GM12865 (cell line): ENCODE measurements around the gene ABHD11.

ENCODE experiments used
- DNase-seq: peaks from one replicate; pipeline ENCODE4 v3.0.0; 2010; ENCODE audit warnings: low read depth
- H3K4me3 ChIP-seq: 2 replicates; pipeline ENCODE4 v1.5.1; 2011; ENCODE audit warnings: mild to moderate bottlenecking, low read depth, low read length, control low read depth
- CTCF ChIP-seq: IDR thresholded peaks from 2 replicates; pipeline ENCODE4 v1.5.1; 2011; ENCODE audit warnings: low read length, control low read depth, low read depth, inconsistent platforms; ENCODE audit not compliant: insufficient read depth; ENCODE audit errors: missing control alignments

ABHD11 gene

GRCh38 chr7:73741600-73741999 lies 3.0 kb upstream of the ABHD11 start:
- no peak for DNase-seq
- TF ChIP-seq CTCF: no peak
- no peak overlapping the region for H3K4me3 ChIP-seq

DNA sequence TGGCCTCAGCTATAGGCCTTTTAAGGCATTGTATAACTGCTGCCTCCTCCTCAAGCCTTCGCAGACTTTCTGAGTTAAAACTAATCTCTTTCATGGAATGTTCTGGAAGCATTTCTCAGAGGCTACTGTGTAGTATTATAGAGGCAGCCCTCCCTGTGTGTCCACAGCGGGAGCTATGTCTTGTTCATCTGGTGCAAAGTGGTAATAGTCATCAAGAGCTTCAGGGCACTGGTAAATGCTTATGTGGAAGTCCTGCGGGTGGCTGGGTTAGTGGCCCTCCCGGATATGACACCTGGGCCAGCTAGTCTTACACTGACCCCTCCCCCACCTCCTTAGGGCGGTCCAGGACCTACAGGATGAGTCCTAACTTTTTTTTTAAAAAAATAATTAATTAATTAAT lies 2.2 kb upstream of the ABHD11 start:
- no peak for DNase-seq
- H3K4me3 ChIP-seq: no peak overlapping the region
- TF ChIP-seq CTCF: no peak

GRCh38 chr7:73740212-73740611 lies 1.6 kb upstream of the ABHD11 start:
- TF ChIP-seq CTCF: no peak
- no peak overlapping the region for H3K4me3 ChIP-seq
- no peak for DNase-seq

- no peak for TF ChIP-seq CTCF
- DNase-seq: no peak
- peak overlapping the region; percentile 63 for H3K4me3 ChIP-seq
These were observed 775 bp upstream of the ABHD11 start for GRCh38 chr7:73739387-73739767.

DNA sequence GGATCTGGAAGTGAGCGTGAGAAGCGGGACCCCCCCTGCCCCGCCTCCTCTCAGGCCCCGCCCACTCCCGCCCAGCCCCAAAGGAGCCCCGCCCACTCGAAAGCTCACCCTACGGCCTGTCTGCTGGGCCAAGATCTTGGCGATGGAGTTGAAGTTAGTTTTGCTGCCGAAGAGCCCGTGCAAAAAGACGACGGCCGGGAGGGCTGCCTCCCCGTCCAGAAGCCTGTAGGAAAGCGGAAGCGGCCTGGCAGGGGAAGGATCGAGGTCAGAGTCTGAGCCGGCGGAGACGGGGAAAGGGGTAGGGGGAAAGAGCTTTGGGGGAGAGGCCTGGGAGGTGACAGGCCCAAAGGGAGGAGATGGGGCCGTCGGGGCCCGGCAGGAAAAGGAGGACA lies 386 bp downstream of the ABHD11 start:
- no peak for TF ChIP-seq CTCF
- peak; percentile 74 for DNase-seq
- H3K4me3 ChIP-seq: peak overlapping the region; percentile 95

DNA sequence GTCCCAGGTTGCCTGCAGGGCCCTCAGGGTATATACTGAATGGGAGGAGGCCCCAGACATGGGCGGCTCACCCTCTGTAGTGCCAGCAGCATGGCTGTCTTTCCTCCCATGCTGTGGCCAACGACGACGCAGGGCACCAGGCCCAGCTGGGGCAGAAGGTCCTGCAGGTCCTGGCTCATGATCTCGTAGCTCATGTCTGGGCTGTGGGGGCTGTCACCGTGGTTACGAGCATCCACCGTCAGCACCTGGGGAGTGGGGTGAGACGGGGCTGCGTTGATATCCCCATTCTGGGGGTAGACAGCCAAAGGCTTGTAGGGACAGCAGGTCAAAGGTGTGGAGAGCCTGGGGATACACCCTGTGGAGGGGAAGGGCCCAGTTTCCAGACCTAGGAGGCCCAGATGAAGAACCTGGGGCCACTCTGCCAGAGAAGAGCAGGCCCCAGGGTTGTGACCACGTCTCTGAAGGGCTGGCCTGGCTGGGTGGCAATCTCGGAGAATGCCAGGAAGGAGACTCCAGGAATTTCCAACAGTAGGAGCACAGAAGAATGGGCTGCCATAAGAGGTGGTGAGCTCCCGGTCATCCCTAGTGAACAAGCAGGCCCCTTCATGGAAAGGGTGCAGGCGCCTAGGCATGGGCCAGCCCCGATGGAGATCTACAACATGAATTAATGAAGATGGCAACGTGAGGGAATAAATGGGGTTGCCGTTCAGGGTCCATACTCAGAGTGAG lies 947 bp downstream of the ABHD11 start:
- TF ChIP-seq CTCF: no peak
- DNase-seq: no peak
- peak overlapping the region; percentile 95 for H3K4me3 ChIP-seq

DNA sequence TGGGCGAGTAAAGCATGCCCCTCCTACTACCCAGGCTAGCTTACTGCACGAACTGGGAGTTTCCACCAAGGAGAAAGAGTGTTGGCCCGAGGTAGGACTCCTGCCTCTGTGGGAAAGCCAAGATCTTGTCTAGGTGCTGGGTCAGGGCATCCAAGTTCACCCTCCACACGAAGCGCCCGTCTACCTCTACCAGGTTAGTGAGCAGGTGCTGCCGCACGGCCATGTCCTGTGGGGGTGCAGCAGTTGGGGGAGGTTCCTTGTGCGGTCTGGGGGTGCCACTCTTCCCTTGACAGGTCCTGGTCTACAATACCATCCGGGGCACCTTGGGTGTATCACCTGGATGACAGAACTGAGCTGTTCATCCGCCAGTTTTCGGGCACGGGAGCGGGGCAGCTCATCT lies 1.7 kb downstream of the ABHD11 start:
- no peak for TF ChIP-seq CTCF
- no peak overlapping the region for H3K4me3 ChIP-seq
- DNase-seq: no peak
